Limb (tissue), 2 donors: ENCODE measurements around the gene PDZRN3.

Experiments used
- DNase-seq, 2 donors: peaks; one replicate each; pipeline ENCODE4 v3.0.0-alpha.2; 2016; ENCODE audit errors: extremely low spot score in 2 of 2

Gene PDZRN3

DNA sequence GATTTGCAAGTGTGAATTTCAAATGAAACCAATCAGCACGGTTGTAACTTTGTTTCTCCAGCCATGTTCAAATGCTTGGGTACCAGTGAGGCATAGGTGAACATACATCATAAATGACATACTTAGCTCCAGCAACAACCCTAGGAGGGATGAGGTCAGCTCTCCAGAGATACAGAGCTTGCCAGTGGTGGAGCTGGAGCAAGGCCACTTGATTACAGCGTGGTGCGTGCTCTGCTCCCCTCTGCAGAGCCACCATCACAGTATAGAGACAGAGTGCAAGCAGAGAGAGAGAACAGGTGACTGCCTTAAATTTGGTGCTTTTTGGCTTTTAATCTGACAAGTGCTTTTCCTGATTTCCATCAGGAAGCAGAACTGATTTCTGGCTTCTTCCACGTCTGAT, 275.1 kb downstream of the PDZRN3 start:
- no peak for DNase-seq

- no peak for DNase-seq
These were observed 282.7 kb downstream of the PDZRN3 start for GRCh38 chr3:73342077-73342476.

DNA sequence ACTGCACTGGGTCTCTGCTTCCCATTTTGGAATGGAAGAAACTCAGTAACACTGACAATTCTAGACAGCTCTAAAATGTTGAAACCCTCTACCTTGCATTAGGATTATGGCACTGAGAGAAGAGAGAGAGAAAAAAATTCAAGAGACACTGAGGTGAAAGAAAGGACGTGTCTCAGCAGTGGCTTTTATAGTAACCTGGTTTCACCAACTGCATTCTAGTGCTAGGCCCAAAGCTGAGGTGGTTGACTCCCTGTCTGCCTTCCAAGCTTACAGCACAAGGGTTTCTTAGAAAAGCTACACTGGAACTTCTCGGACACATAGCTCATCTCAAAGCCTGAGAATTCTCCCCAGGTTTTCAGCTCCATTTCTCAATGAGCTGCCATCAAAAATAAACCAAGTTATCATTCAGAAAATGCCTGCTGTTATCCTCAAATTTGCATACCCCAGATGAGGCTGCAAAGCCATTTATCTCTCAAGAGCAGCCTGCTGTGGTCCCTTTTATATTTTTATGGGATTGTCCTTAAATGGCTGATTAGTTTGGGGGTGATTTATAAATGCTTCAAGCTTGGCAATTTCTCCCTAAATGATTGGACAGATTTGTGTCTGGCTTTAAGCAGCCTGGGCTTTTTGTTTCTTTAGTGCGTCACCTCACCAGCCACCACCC, 283.3 kb downstream of the PDZRN3 start:
- no peak for DNase-seq

GRCh38 chr3:73332558-73332957, 292.2 kb downstream of the PDZRN3 start:
- no peak for DNase-seq
